RPMI8226 (cell line): ENCODE data around the gene ADGRD1.
A peak's percentile ranks its signal among the peaks of the same experiment; 100 is the strongest.

ENCODE experiments used
- DNase-seq: peaks from one replicate; pipeline ENCODE4 v3.0.0-alpha.2; 2015

The ADGRD1 gene

GRCh38 chr12:131027876-131028586 is 74.3 kb downstream of the ADGRD1 start:
- no peak for DNase-seq

- DNase-seq: no peak
Observed at GRCh38 chr12:131028587-131029338, 75.1 kb downstream of the ADGRD1 start.

- DNase-seq: no peak
Observed at GRCh38 chr12:131030472-131031328, 77.0 kb downstream of the ADGRD1 start.

GRCh38 chr12:131032082-131032750 is 78.5 kb downstream of the ADGRD1 start:
- no peak for DNase-seq

GRCh38 chr12:131033486-131033885 is 79.8 kb downstream of the ADGRD1 start:
- DNase-seq: no peak

- no peak for DNase-seq
Observed at GRCh38 chr12:131033886-131034482, 80.3 kb downstream of the ADGRD1 start.

- no peak for DNase-seq
Observed at GRCh38 chr12:131034631-131035244, 81.0 kb downstream of the ADGRD1 start.

GRCh38 chr12:131035245-131035681 is 81.6 kb downstream of the ADGRD1 start:
- peak; percentile 7 for DNase-seq

- DNase-seq: no peak
Observed at GRCh38 chr12:131038159-131038558, 84.5 kb downstream of the ADGRD1 start.

GRCh38 chr12:131038961-131039950 is 85.5 kb downstream of the ADGRD1 start:
- no peak for DNase-seq

GRCh38 chr12:131040491-131040890 is 86.8 kb downstream of the ADGRD1 start:
- DNase-seq: no peak

- DNase-seq: no peak
Observed at GRCh38 chr12:131041216-131041967, 87.7 kb downstream of the ADGRD1 start.

- DNase-seq: no peak
Observed at GRCh38 chr12:131041968-131042833, 88.5 kb downstream of the ADGRD1 start.

- no peak for DNase-seq
Observed at GRCh38 chr12:131042834-131043245, 89.1 kb downstream of the ADGRD1 start.

- no peak for DNase-seq
Observed at GRCh38 chr12:131043401-131043871, 89.7 kb downstream of the ADGRD1 start.

- DNase-seq: no peak
Observed at GRCh38 chr12:131044136-131044535, 90.4 kb downstream of the ADGRD1 start.

- no peak for DNase-seq
Observed at GRCh38 chr12:131044760-131045381, 91.2 kb downstream of the ADGRD1 start.
